Upper lobe of right lung (tissue), 1 donor: Measurements from ENCODE around the gene MYL12A. TPM values are rescaled to one million over a fixed set of nuclear protein-coding genes. Genes with fewer than 3 reads are reported as not detected.

Experiments
- ATAC-seq: fragments of 200-7000 bp; cut with Tn5 transposase; one replicate; pipeline ENCODE4 v1.9.1; 2020; ENCODE audit warnings: mild to moderate bottlenecking, moderate library complexity
- DNase-seq: peaks from one replicate; pipeline ENCODE4 v3.0.0-alpha.2; 2020
- H3K27ac ChIP-seq: fragments of 200-600 bp; one replicate; pipeline ENCODE4 v1.8.0; 2022
- H3K27me3 ChIP-seq: fragments of 200-600 bp; one replicate; pipeline ENCODE4 v1.8.0; 2022; ENCODE audit warnings: mild to moderate bottlenecking
- H3K36me3 ChIP-seq: fragments of 200-600 bp; one replicate; pipeline ENCODE4 v1.8.0; 2022
- H3K4me1 ChIP-seq: fragments of 200-600 bp; one replicate; pipeline ENCODE4 v1.8.0; 2022
- H3K4me3 ChIP-seq: fragments of 200-600 bp; one replicate; pipeline ENCODE4 v1.8.0; 2022; ENCODE audit warnings: mild to moderate bottlenecking
- H3K9me3 ChIP-seq: fragments of 200-600 bp; one replicate; pipeline ENCODE4 v1.8.0; 2022
- CTCF ChIP-seq: fragments of 200-600 bp; IDR thresholded peaks from one replicate; pipeline ENCODE4 v1.8.0; 2022; ENCODE audit warnings: antibody characterized with exemption
- intact Hi-C: fragments of 100-400 bp; cut with DNase I; formaldehyde crosslinking; loops from one replicate; pipeline ENCODE4 v1.11.0; 2022
- total RNA-seq: library from RNA; stranded (reverse); fragmentation: NEBNext Ultra II Directional; extraction: Animal tissue kit (Norgen Biotek cat#: 25700); gene quantifications from one replicate; pipeline ENCODE4 v1.2.1, GENCODE V29; 2021
- donor health status: DM: no; HTN: yes; CAD: no; lungs with severe emphysema.

The MYL12A gene
- total RNA-seq, 1 donor from 2014 or later = 571 TPM

- no peak for TF ChIP-seq CTCF
- no peak overlapping the region for H3K27ac ChIP-seq
- ATAC-seq (no peak), DNase-seq (no peak)
- no peak overlapping the region for H3K4me3 ChIP-seq
- H3K4me1 ChIP-seq = no peaks in the 10 kb centered on the region
- intact Hi-C loops = no loop called here
- H3K9me3 ChIP-seq = no peaks in the 10 kb centered on the region
- H3K27me3 ChIP-seq = no peaks in the 10 kb centered on the region
- no peaks in the 10 kb centered on the region for H3K36me3 ChIP-seq
These were observed 37.6 kb upstream of the MYL12A start for GRCh38 chr18:3209859-3210569.

- Histone ChIP-seq H3K9me3 (no peaks in the 10 kb centered on the region), H3K4me3 (no peak overlapping the region), H3K27ac (no peak overlapping the region), H3K27me3 (no peaks in the 10 kb centered on the region), H3K4me1 (no peaks in the 10 kb centered on the region), H3K36me3 (no peaks in the 10 kb centered on the region)
- intact Hi-C loops = no loop called here
- no peak for TF ChIP-seq CTCF
- DNase-seq (no peak), ATAC-seq (no peak)
These were observed 36.2 kb upstream of the MYL12A start for GRCh38 chr18:3211236-3211992.

GRCh38 chr18:3212657-3213056 lies 34.9 kb upstream of the MYL12A start:
- no peak for TF ChIP-seq CTCF
- no peak for ATAC-seq
- H3K27ac ChIP-seq = no peak overlapping the region

GRCh38 chr18:3213300-3214059 lies 34.1 kb upstream of the MYL12A start:
- no peak for ATAC-seq
- no peaks in the 10 kb centered on the region for H3K4me1 ChIP-seq
- TF ChIP-seq CTCF = no peak
- no peaks in the 10 kb centered on the region for H3K27me3 ChIP-seq
- no peak overlapping the region for H3K27ac ChIP-seq
- no peaks in the 10 kb centered on the region for H3K36me3 ChIP-seq
- H3K4me3 ChIP-seq = no peak overlapping the region
- no peak for DNase-seq
- intact Hi-C loops = no loop called here
- no peaks in the 10 kb centered on the region for H3K9me3 ChIP-seq

More at GRCh38 chr18:3212657-3213056, 34.9 kb upstream of the MYL12A start:
- no peak for DNase-seq
- Histone ChIP-seq H3K4me1 (no peaks in the 10 kb centered on the region), H3K4me3 (no peak overlapping the region), H3K9me3 (no peaks in the 10 kb centered on the region), H3K27me3 (no peaks in the 10 kb centered on the region), H3K36me3 (no peaks in the 10 kb centered on the region)
- intact Hi-C loops = no loop called here

- Histone ChIP-seq H3K9me3 (no peaks in the 10 kb centered on the region), H3K4me1 (no peaks in the 10 kb centered on the region), H3K36me3 (no peaks in the 10 kb centered on the region), H3K4me3 (no peak overlapping the region), H3K27me3 (no peaks in the 10 kb centered on the region), H3K27ac (no peak overlapping the region)
- no peak for TF ChIP-seq CTCF
- ATAC-seq = no peak
- no peak for DNase-seq
- intact Hi-C loops = no loop called here
These were observed 32.6 kb upstream of the MYL12A start for GRCh38 chr18:3214855-3215637.
